ENCODE results near the gene EVA1C.
"Not testable (repeated sequence)": the region's sequence is repeated elsewhere in the genome, so short reads cannot be mapped to it uniquely, and the experiment has no call there.

Gene EVA1C

DNA sequence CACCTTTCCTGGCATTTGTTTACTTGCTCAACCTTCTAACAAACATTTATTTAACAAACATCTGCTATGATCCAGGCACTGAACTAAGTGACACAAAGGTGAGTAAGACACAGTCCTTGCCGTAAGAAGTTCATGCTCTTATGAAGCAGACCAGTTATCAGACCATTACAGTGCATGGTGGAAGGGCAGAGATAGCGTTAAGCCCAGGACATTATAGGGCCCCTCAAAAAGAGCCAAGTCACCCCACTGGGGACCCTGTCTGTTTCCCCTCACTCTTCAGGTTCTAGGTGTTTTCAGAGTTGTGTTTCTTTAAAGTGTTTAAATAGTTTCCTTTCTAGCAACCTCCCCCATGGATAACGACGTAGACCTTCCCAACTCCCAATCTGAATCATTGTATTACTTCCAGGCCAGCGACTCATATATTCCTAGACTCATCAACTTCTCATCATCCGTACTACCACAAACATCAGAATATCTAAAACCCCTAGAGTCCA lies 133.5 kb downstream of the EVA1C start:
- TF ChIP-seq POLR2A (IDR thresholded peaks at IDR 0.05; ENCODE audit: low read depth, low read length) = no peak
- FAIRE-seq = peak; percentile 61
- DNase-seq (ENCODE audit: insufficient read length, low spot score) = no peak

DNA sequence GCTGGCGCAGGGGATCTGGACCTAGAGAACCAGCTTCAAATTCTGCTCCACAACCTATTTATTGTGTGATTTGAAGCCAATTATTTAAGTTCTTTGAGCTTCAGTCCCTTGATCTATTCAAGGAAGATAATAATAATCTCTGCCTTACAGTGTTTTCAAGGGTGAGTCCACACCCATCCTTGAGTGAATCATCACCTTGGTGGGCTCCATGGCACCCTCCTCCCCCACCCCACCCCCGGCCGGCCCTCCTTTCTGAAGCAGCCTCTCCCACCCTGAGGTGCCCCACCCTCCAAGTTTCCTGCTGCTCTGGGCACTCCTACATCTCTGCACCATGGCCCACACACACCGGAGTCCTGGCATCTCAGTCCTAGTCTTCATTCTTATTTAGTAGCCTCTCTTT lies 134.5 kb downstream of the EVA1C start:
- no peak for TF ChIP-seq POLR2A (IDR thresholded peaks at IDR 0.05; ENCODE audit: low read depth, low read length)
- DNase-seq (ENCODE audit: insufficient read length, low spot score) (no peak), FAIRE-seq (no peak)

DNA sequence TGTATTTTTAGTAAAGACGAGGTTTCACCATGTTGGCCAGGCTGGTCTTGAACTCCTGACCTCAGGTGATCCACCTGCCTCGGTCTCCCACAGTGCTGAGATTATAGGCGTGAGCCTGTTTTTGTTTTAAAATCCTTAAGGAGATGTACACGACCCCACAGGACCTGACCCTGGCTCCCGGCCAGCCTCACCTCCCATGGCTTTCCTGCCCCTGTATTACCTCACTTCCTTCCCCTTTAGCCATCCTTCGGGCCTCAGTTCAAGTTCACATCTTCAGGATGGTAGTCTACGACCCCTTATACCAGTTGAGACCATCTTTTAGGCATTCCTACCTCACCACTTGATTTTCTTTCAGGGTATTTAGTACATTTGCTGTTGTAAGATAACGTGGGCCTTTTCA lies 136.5 kb downstream of the EVA1C start:
- no peak for TF ChIP-seq POLR2A (IDR thresholded peaks at IDR 0.05; ENCODE audit: low read depth, low read length)
- FAIRE-seq (no peak), DNase-seq (ENCODE audit: insufficient read length, low spot score) (no peak)

DNA sequence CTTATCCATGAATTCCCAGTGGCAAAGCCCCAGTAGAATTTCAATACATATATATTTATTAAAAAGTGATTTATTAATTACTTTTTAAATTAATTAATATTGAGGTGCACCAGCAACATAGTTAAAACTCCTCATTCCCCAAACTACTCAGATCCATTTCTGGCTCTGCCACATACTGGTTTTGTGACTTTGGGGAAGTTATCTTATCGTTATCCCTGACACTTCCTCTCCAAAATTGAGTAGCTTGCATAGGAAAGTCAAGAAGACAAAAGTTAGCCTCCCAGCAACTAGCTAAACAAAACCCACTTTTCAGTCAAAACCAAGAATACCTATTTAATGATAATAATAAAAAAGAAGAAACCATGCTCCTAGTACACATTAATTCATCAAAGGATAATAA lies 136.9 kb downstream of the EVA1C start:
- FAIRE-seq = no peak
- DNase-seq (ENCODE audit: insufficient read length, low spot score) = no peak
- no peak for TF ChIP-seq POLR2A (IDR thresholded peaks at IDR 0.05; ENCODE audit: low read depth, low read length)

DNA sequence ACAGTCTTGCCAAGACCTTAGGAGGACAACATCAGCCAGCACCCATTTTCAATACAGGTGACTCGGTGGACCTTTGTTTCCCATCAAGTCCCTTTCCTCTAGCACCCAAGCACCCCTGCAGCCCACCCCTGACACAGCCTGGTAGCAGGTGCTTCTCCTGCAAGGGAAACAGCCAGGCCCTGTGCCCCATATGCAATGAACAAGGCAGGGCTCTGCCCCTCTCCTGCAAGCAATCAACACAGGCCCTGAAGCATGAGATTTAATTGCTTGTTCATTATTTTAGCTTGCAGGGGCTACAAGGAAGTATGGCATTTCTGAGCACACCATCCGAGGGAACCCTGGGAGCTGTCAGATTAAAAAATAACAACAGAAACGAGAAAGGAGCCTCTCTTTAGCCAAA lies 137.4 kb downstream of the EVA1C start:
- no peak for DNase-seq (ENCODE audit: insufficient read length, low spot score)
- no peak for FAIRE-seq
- no peak for TF ChIP-seq POLR2A (IDR thresholded peaks at IDR 0.05; ENCODE audit: low read depth, low read length)

DNA sequence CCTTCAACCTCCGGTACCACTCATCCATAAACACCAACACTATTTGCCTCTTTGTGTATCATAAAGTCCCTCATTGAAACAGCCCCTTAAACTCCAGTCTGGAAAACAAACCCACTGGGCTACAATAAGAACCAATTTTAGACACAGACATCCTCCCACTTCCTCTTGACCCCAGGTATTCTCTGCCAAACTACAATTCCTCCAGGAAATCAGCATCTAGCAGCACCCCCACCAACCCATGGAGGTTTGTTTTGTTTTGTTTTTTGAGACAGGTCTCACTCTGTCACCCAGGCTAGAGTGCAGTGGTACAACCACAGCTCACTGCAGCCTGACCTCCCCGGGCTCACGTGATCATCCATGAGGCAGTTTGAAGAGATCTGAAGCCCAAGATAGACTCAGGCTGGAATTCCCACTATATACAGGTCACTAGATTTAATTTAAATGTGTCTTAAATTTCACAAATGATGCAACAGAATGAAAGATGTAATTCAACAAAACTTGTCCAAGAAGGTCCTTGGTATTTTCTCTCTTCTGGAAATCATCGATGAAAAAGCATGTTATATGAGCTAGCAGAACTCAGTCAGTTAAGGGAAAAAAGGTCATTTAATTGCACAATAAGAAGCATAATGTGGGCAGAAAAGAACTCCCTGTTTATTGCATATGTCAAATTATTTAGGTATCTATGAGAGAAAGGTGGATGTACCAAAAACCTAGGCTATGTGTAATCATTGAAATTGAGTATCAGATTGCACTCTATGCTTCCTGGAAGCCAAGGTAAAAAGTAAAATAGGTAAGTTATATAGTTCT lies 142.5 kb downstream of the EVA1C start:
- no peak for FAIRE-seq

DNA sequence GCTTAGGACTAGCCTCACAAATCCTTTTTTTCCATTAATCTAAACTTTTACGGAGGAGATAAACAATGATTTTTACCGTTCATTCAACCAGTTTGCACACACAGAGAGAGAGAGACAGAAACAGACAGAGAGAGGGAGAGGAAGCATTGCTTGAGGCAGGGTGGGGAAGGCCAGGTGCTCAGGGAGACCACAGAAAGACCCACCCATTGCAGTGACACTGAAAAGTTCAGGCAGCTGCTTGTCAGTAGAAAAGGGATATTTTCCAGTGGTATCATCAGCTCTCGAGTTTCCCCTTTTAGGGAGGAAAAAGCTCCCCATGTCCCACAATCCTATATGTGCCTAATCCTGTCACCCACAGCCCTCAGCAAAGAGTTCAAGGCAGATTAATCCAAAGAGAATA lies 145.6 kb downstream of the EVA1C start:
- DNase-seq (ENCODE audit: insufficient read length, low spot score) (no peak), FAIRE-seq (no peak)
- no peak for TF ChIP-seq POLR2A (IDR thresholded peaks at IDR 0.05; ENCODE audit: low read depth, low read length)

More for the DNA sequence above, 142.5 kb downstream of the EVA1C start:
- TF ChIP-seq POLR2A (IDR thresholded peaks at IDR 0.05; ENCODE audit: low read depth, low read length) = no peak
- DNase-seq (ENCODE audit: insufficient read length, low spot score) = no peak

DNA sequence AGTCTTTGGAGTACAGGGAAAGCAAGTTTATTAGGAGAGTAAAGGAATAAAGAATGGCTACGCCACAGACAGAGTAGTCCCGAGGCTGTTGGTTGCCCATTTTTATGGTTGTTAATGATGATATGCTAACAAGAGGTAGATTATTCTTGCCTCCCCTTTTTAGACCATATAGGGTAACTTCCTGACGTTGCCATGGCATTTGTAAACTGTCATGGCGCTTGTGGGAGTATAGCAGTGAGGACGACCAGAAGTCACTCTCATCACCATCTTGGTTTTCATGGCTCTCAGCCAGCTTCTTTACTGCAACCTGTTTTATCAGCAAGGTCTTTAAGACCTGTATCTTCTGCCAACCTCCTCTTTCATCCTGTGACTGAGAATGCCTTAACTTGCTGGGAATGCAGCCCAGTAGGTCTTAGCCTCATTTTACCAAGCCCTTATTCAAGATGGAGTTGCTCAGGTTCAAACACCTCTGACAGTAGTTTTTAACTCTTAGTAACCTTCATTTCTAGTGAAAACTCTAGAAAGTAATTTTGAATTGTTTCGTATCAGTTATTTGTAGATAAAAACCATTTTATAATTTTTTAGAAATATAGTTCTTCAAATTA lies 146.6 kb downstream of the EVA1C start:
- FAIRE-seq (no peak), DNase-seq (ENCODE audit: insufficient read length, low spot score) (no peak)
- no peak for TF ChIP-seq POLR2A (IDR thresholded peaks at IDR 0.05; ENCODE audit: low read depth, low read length)

DNA sequence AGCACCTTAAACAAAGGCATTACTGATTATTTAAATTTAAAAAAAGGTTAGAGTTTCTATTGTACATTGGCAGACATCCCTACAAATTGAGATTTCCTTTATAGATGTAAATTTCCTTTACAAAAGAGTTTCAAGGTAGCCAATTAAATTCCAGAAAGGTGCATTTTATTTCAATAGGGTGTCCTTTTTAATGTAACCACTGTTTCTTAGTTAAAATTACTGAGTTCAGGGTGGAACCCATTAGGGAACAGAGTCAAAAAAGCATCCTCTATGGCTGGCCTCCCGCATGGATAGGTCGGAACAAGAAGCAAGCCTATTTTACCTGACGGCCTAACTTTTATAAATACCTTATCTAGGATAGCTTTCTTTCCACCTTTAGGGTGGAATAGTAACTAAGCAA lies 148.4 kb downstream of the EVA1C start:
- TF ChIP-seq POLR2A (IDR thresholded peaks at IDR 0.05; ENCODE audit: low read depth, low read length) = no peak
- DNase-seq (ENCODE audit: insufficient read length, low spot score) = no peak
- FAIRE-seq = no peak

DNA sequence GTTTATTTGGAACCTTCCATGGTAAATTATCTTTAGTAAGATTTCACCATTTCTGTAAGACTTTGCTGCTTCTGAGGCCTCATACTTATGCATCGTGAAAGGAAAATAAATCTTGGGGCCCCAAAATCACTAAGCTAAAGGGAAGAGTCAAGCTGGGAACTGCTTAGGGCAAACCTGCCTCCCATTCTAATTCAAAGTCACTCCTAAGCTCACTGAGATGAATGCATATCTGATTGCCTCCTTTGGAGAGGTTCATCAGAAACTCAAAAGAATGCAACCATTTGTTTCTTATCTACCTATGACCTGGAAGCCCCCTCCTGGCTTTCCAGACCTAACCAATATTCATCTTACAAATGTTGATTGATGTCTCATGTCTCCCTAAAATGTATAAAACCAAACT lies 149.0 kb downstream of the EVA1C start:
- not testable (repeated sequence) for DNase-seq (ENCODE audit: insufficient read length, low spot score); FAIRE-seq

DNA sequence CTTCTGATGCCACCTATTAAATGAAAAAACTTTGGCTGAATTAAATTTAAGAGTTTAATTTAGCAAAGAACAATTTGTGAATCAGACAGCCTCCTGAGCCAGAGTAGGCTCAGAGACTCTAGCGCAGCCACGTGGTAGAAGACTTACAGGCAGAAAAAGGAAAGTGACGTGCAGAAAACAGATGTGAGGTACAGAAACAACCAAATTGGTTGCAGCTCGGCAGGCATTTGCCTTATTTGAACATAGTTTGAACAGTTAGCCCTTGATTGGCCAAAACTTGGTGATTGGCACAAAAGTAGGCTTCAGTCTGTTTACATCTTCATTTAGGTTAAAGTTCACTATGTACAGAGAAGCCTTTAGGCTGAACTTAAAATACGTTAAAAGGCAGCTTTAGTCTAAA lies 149.9 kb downstream of the EVA1C start:
- DNase-seq (ENCODE audit: insufficient read length, low spot score) = no peak
- no peak for TF ChIP-seq POLR2A (IDR thresholded peaks at IDR 0.05; ENCODE audit: low read depth, low read length)
- FAIRE-seq = no peak

DNA sequence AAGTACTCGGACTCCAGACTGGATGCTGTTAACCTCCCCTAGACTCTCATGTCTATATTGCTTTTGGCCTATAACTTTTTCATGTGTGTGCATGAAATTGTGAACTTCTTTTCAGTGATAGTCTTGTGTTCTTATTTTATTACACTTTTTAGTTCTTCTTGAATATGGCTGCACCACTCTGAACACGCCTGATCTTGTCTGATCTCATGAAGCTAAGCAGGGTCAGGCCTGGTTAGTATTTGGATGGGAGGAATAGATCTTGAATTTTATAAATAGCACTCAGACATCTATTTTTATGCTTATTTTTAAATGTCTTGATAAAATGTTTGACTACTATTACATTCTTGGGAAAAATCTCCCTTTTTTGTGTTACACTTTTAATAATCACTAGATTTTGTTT lies 150.4 kb downstream of the EVA1C start:
- TF ChIP-seq POLR2A (IDR thresholded peaks at IDR 0.05; ENCODE audit: low read depth, low read length) = no peak
- DNase-seq (ENCODE audit: insufficient read length, low spot score) = no peak
- no peak for FAIRE-seq

All from H54 (cell line).